IPS-15b (cell line): ENCODE results near the gene SASH1.

Experiments
- H3K27me3 ChIP-seq: one replicate; pipeline ENCODE4 v1.6.1; 2013; ENCODE audit warnings: low read length; ENCODE audit not compliant: control insufficient read depth, insufficient read depth
- H3K36me3 ChIP-seq: one replicate; pipeline ENCODE4 v1.6.1; 2013; ENCODE audit warnings: low read length; ENCODE audit not compliant: control insufficient read depth, insufficient read depth
- H3K4me1 ChIP-seq: one replicate; pipeline ENCODE4 v1.6.1; 2013; ENCODE audit warnings: mild to moderate bottlenecking, low read length; ENCODE audit not compliant: control insufficient read depth, insufficient read depth
- H3K4me3 ChIP-seq: one replicate; pipeline ENCODE4 v1.5.1; 2013; ENCODE audit warnings: low read depth, low read length
- H3K9ac ChIP-seq: one replicate; pipeline ENCODE4 v1.6.1; 2013; ENCODE audit warnings: low read depth, mild to moderate bottlenecking, low read length
- H3K9me3 ChIP-seq: one replicate; pipeline ENCODE4 v1.6.1; 2013; ENCODE audit warnings: mild to moderate bottlenecking, low read length; ENCODE audit not compliant: control insufficient read depth, insufficient read depth

Gene SASH1

DNA sequence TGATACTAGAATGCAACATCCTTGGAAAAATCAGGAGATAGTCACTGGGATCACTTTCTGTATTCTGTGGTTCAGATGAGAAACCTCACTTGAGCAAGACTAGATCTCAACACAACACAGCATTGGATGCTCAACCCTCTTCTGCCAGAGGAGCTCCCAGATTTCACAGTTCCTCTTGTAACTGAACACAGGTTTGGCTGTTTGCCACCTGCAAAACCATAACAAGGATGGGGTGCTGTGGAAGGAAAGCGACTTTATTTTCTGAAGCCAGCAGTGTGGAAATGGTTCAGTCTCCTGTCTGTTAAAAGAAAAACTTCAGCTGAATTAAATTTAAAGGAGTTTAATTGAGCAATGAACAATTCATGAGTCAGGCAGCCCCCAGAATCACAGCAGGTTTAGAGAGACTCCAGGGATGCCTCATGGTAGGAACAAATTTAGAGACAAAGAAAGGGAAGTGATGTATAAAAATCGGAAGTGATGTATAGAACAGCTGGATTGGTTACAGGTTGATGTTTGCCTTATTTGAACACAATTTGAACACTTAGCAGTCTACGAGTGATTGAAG is 254.3 kb downstream of the SASH1 start:
- H3K9ac ChIP-seq, result no peak overlapping the region
- H3K27me3 ChIP-seq, result no peaks in the 10 kb centered on the region
- H3K36me3 ChIP-seq, result no peaks in the 10 kb centered on the region
- H3K4me1 ChIP-seq, result peaks cover 20% of the 10 kb centered on the region
- H3K9me3 ChIP-seq, result peaks cover 1% of the 10 kb centered on the region
- H3K4me3 ChIP-seq, result no peak overlapping the region

DNA sequence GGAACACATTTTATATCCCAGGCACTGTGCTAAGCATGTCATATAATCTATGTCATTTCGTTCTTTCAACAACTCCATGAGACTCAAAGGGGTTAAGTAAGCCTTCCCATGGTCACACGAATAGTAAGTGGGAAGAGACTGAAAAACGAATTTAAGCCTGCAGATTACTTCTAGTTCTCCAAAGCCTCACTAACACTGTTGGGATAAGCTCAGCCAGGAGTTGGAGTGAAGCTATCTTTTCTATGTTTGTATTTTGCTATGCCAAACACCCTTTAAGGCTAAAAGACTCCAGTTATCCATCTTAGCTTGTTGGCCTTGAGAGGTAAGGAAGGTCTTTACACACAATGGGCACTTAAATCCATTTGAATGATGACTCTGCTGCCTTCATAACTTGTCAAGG is 256.1 kb downstream of the SASH1 start:
- H3K9ac ChIP-seq, result no peak overlapping the region
- peaks cover 20% of the 10 kb centered on the region for H3K4me1 ChIP-seq
- no peaks in the 10 kb centered on the region for H3K27me3 ChIP-seq
- no peaks in the 10 kb centered on the region for H3K36me3 ChIP-seq
- no peak overlapping the region for H3K4me3 ChIP-seq
- peaks cover 5% of the 10 kb centered on the region for H3K9me3 ChIP-seq

DNA sequence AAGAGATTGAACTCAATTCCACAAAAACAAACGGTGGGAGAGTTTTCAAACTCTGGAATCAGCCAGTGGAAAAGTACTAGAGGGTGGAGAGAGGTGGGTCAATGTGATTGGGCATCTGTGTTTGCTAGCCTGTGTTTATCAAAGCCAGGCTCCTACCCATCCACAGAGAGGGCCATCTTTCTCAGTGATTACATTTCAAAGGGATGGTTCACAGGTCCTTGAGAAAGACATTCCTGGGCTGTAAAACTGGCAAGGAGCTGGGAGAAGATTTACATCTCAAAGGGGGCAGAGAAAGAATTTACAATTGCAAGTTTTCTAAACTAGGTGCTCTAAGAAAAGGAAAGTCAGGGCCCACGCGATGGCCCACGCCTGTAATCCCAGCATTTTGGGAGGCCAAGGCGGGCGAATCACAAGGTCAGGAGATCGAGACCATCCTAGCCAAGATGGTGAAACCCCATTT is 257.4 kb downstream of the SASH1 start:
- no peaks in the 10 kb centered on the region for H3K36me3 ChIP-seq
- no peak overlapping the region for H3K9ac ChIP-seq
- H3K9me3 ChIP-seq, result peaks cover 5% of the 10 kb centered on the region
- no peaks in the 10 kb centered on the region for H3K27me3 ChIP-seq
- H3K4me3 ChIP-seq, result no peak overlapping the region
- peaks cover 20% of the 10 kb centered on the region for H3K4me1 ChIP-seq
